Fibroblast of skin of left biceps (primary cell): ENCODE results near the gene ASCC3.
A peak's percentile ranks its signal among the peaks of the same experiment; 100 is the strongest.

Experiments used
- DNase-seq, 2 experiments: peaks; one replicate each; pipeline ENCODE4 v3.0.0-alpha.2; 2013; ENCODE audit warnings: low read depth in 2 of 2

ASCC3 gene

GRCh38 chr6:100467129-100468015 is 413.8 kb downstream of the ASCC3 start:
- DNase-seq: no peak

GRCh38 chr6:100466410-100467128 is 414.6 kb downstream of the ASCC3 start:
- no peak for DNase-seq

- DNase-seq: no peak
Observed at GRCh38 chr6:100465701-100466409, 415.3 kb downstream of the ASCC3 start.

- peak; percentile 82 to 87 for DNase-seq
Observed at GRCh38 chr6:100464903-100465700, 416.0 kb downstream of the ASCC3 start, which contains the start of gene SIM1. Gene SIM1, minus strand, starts transcription at chr6:100464921. Its CDS starts 1,453 bp downstream, at chr6:100463468.

- no peak for DNase-seq
Observed at GRCh38 chr6:100464162-100464851, 416.8 kb downstream of the ASCC3 start.

GRCh38 chr6:100463630-100464161 is 417.4 kb downstream of the ASCC3 start:
- no peak for DNase-seq

GRCh38 chr6:100462706-100463629 is 418.2 kb downstream of the ASCC3 start:
- no peak for DNase-seq

GRCh38 chr6:100461917-100462705 is 419.0 kb downstream of the ASCC3 start:
- DNase-seq: no peak

GRCh38 chr6:100461278-100461916 is 419.7 kb downstream of the ASCC3 start:
- no peak for DNase-seq

- no peak for DNase-seq
Observed at GRCh38 chr6:100460650-100461204, 420.4 kb downstream of the ASCC3 start.

- no peak for DNase-seq
Observed at GRCh38 chr6:100459592-100460184, 421.4 kb downstream of the ASCC3 start.

GRCh38 chr6:100458841-100459591 is 422.1 kb downstream of the ASCC3 start:
- DNase-seq: no peak
